Osteoblast (primary cell): ENCODE measurements around the gene IQCM. TPM values are rescaled to one million over a fixed set of nuclear protein-coding genes. Genes with fewer than 3 reads are reported as not detected.

ENCODE experiments used
- DNase-seq: peaks from one replicate; pipeline ENCODE4 v3.0.0; 2011; ENCODE audit warnings: low spot score, mixed read lengths; ENCODE audit not compliant: insufficient read length; ENCODE audit errors: missing footprints
- H2AFZ ChIP-seq: 2 replicates; pipeline ENCODE4 v1.6.0; 2011; ENCODE audit warnings: mild to moderate bottlenecking, low read length
- H3K27ac ChIP-seq: 2 replicates; pipeline ENCODE4 v1.5.1; 2011; ENCODE audit warnings: mild to moderate bottlenecking, low read depth, low read length, moderate library complexity
- H3K27me3 ChIP-seq: 2 replicates; pipeline ENCODE4 v1.6.0; 2012; ENCODE audit warnings: mild to moderate bottlenecking, control low read depth, inconsistent platforms, low read length, moderate library complexity; ENCODE audit not compliant: insufficient read depth
- H3K36me3 ChIP-seq: 2 replicates; pipeline ENCODE4 v1.5.1; 2011; ENCODE audit warnings: mild to moderate bottlenecking, low read length, control low read depth, moderate library complexity; ENCODE audit not compliant: insufficient read depth
- H3K4me1 ChIP-seq: 2 replicates; pipeline ENCODE4 v1.5.1; 2011; ENCODE audit warnings: mild to moderate bottlenecking, low read length, control low read depth, moderate library complexity; ENCODE audit not compliant: insufficient read depth
- H3K4me2 ChIP-seq: 2 replicates; pipeline ENCODE4 v1.6.0; 2011; ENCODE audit warnings: mild to moderate bottlenecking, low read length; ENCODE audit not compliant: insufficient read depth
- H3K4me3 ChIP-seq: fragments of 200-600 bp; sonication (generic); 3 replicates; pipeline ENCODE4 v1.5.1; 2012; ENCODE audit warnings: mild to moderate bottlenecking, low read length, inconsistent platforms; ENCODE audit not compliant: insufficient read depth
- H3K79me2 ChIP-seq: 2 replicates; pipeline ENCODE4 v1.6.0; 2012; ENCODE audit warnings: mild to moderate bottlenecking, low read length, control low read depth, inconsistent platforms; ENCODE audit not compliant: insufficient read depth
- H3K9me3 ChIP-seq: 2 replicates; pipeline ENCODE4 v1.5.1; 2011; ENCODE audit warnings: low read depth, low read length, control low read depth
- H4K20me1 ChIP-seq: 2 replicates; pipeline ENCODE4 v1.6.0; 2012; ENCODE audit warnings: mild to moderate bottlenecking, low read length, control low read depth; ENCODE audit not compliant: insufficient read depth
- total RNA-seq: library from RNA; depleted of rRNA; stranded (reverse); fragments of >200 nt; gene quantifications from 2 replicates; pipeline ENCODE4 v1.2.3, GENCODE V29; 2012
- TF ChIP-seq, protein P1 (sequence below): IDR thresholded peaks from 2 replicates; pipeline ENCODE4 v1.5.1; 2011; ENCODE audit warnings: mild to moderate bottlenecking, low read depth, low read length, moderate library complexity; ENCODE audit errors: extremely low read depth

Gene IQCM, protein sequence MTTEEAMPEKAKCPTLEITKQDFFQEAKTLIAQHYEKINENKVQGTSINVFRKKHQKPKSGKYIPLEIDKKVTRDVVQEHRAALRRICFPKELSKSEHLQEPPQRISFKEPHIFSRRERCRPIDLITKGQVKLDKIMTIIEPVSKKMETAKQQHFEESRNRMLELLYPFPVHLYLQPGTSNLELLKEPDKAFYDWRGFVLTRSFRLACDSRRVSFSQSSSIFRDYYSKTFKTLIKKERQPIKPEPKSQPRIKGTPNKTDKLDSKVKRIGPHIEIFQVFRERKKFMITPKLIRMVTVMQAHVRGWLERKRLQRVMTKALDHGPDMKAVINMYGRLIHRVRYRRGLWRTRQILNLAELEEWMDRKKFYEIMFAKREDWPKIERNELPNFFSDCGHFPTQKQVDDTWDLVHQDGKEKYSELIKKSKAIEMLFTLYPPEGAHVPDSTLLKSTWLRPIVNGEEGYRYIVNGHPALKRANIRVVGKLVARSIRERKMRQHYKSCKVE
- total RNA-seq = not detected in 2 replicates

DNA sequence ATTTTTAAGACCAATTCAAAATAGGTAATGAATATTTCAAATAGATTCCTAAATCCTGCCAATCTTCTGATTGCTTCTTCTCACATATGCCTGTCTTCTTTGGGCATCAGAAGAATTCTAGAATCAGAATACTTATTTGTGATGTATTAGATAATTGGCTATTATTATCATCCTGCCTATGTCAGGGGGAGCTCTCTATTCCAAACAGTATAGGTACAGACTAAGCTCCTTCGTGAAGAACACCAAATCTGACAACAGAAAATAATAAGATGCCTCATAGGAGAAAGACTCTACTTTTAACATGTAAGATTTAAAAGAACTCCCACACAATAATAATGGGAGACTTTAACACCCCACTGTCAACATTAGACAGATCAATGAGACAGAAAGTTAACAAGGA is at the start of gene IQCM:
TSS of gene IQCM (minus strand) at position 101 of the 400 bp plus-strand sequence. CDS start 73,152 bp downstream, outside the sequence.
- no peaks in the 10 kb centered on the region for H4K20me1 ChIP-seq
- H3K4me2 ChIP-seq = no peak within 1 kb of the TSS
- no peak for DNase-seq
- H3K27ac ChIP-seq = no peak within 1 kb of the TSS
- no peaks in the 10 kb centered on the region for H3K36me3 ChIP-seq
- H3K79me2 ChIP-seq = no peaks in the 10 kb centered on the region
- TF ChIP-seq, protein P1, sequence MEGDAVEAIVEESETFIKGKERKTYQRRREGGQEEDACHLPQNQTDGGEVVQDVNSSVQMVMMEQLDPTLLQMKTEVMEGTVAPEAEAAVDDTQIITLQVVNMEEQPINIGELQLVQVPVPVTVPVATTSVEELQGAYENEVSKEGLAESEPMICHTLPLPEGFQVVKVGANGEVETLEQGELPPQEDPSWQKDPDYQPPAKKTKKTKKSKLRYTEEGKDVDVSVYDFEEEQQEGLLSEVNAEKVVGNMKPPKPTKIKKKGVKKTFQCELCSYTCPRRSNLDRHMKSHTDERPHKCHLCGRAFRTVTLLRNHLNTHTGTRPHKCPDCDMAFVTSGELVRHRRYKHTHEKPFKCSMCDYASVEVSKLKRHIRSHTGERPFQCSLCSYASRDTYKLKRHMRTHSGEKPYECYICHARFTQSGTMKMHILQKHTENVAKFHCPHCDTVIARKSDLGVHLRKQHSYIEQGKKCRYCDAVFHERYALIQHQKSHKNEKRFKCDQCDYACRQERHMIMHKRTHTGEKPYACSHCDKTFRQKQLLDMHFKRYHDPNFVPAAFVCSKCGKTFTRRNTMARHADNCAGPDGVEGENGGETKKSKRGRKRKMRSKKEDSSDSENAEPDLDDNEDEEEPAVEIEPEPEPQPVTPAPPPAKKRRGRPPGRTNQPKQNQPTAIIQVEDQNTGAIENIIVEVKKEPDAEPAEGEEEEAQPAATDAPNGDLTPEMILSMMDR = no peak
- H3K27me3 ChIP-seq = no peaks in the 10 kb centered on the region
- H2AFZ ChIP-seq = no peak within 1 kb of the TSS
- no peaks in the 10 kb centered on the region for H3K9me3 ChIP-seq
- no peaks in the 10 kb centered on the region for H3K4me1 ChIP-seq
- H3K4me3 ChIP-seq = no peak within 1 kb of the TSS

DNA sequence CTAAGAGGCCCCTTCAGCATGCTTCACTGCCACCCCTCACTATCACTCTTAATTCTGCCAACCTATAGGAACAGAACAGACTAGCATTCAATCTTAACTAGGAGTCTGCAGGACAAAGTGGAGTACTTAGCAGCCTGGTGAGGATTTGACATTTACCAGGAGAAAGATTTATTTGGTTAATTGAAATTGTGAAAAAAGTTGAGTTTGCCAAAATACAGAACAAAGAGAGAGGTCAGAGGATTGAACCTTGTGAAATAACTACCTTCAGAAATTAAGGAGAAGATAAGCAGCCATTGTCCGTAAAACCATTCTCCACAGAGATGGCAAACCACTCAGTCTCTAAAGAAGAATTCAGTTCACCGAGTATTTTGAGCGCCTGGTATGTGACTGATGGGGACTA is 41.8 kb upstream of the IQCM start:
- H3K4me2 ChIP-seq = no peak overlapping the region
- no peaks in the 10 kb centered on the region for H3K4me1 ChIP-seq
- H3K27ac ChIP-seq = no peak overlapping the region
- TF ChIP-seq, protein P1 = no peak
- no peaks in the 10 kb centered on the region for H4K20me1 ChIP-seq
- no peaks in the 10 kb centered on the region for H3K79me2 ChIP-seq
- no peak for DNase-seq
- H3K36me3 ChIP-seq = no peaks in the 10 kb centered on the region
- H3K9me3 ChIP-seq = no peaks in the 10 kb centered on the region
- no peaks in the 10 kb centered on the region for H3K27me3 ChIP-seq
- H3K4me3 ChIP-seq = no peak overlapping the region
- no peak overlapping the region for H2AFZ ChIP-seq

DNA sequence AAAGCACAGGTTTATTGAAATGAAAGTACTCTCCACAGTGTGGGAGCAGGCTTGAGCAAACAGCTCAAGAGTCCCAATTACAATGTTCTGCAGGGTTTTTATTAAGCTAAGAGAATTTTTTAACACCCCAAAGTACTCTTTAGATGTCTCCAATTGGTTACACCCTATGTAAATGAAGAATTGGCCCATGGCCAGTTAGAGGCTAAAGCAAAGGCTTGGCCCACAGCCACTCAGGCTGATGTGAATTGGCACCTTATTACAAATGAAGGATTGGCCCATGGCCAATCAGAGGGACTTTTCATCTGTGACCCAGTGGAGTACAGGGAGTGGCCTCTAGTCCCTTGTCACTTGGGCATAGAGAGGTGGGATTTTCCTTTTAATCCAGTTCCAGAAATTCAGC is 30.1 kb upstream of the IQCM start:
- no peak for DNase-seq

DNA sequence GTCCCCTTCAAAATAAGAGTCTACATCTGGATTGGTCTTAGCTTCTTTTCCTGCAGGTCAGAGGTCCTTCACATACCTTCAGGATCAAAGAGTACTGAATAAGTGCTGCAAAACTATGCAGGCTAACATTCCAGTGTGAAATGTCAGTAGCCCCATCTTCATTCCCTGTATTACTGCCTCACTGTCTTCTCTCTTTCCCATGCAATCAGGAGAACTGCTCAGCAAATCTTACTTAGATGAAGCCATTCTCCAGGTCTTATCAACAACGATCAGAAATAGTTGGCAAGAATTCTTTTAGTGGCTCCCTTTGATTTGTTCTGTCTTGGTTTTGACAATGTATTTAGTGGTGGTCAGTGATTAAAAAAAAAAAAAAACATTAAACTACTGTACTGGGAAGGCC is 26.0 kb upstream of the IQCM start:
- H3K4me2 ChIP-seq = no peak overlapping the region
- H2AFZ ChIP-seq = no peak overlapping the region
- TF ChIP-seq, protein P1 = no peak
- H3K79me2 ChIP-seq = no peaks in the 10 kb centered on the region
- no peak overlapping the region for H3K4me3 ChIP-seq
- no peak for DNase-seq
- H4K20me1 ChIP-seq = no peaks in the 10 kb centered on the region
- H3K27me3 ChIP-seq = no peaks in the 10 kb centered on the region
- no peaks in the 10 kb centered on the region for H3K4me1 ChIP-seq
- H3K36me3 ChIP-seq = no peaks in the 10 kb centered on the region
- H3K9me3 ChIP-seq = no peaks in the 10 kb centered on the region
- H3K27ac ChIP-seq = no peak overlapping the region

More for the DNA sequence above, 30.1 kb upstream of the IQCM start:
- no peak overlapping the region for H3K4me2 ChIP-seq
- no peaks in the 10 kb centered on the region for H3K79me2 ChIP-seq
- H3K27me3 ChIP-seq = no peaks in the 10 kb centered on the region
- H2AFZ ChIP-seq = no peak overlapping the region
- H3K36me3 ChIP-seq = no peaks in the 10 kb centered on the region
- TF ChIP-seq, protein P1 = no peak
- no peaks in the 10 kb centered on the region for H3K9me3 ChIP-seq
- no peaks in the 10 kb centered on the region for H3K4me1 ChIP-seq
- no peak overlapping the region for H3K27ac ChIP-seq
- no peak overlapping the region for H3K4me3 ChIP-seq
- no peaks in the 10 kb centered on the region for H4K20me1 ChIP-seq
